ENCODE data around the gene SLC23A3.

GRCh38 chr2:219112062-219112406 lies 57.8 kb downstream of the SLC23A3 start:
- no peak for TF ChIP-seq CTCF (conservative IDR thresholded peaks at IDR 0.05; ENCODE audit: low read length)
- TF ChIP-seq EZH2phosphoT487 (IDR thresholded peaks at IDR 0.05; ENCODE audit: borderline replicate concordance, low read depth, low read length), result no peak

All from OCI-LY7 (cell line).